ENCODE measurements around the gene KCNIP1.

DNA sequence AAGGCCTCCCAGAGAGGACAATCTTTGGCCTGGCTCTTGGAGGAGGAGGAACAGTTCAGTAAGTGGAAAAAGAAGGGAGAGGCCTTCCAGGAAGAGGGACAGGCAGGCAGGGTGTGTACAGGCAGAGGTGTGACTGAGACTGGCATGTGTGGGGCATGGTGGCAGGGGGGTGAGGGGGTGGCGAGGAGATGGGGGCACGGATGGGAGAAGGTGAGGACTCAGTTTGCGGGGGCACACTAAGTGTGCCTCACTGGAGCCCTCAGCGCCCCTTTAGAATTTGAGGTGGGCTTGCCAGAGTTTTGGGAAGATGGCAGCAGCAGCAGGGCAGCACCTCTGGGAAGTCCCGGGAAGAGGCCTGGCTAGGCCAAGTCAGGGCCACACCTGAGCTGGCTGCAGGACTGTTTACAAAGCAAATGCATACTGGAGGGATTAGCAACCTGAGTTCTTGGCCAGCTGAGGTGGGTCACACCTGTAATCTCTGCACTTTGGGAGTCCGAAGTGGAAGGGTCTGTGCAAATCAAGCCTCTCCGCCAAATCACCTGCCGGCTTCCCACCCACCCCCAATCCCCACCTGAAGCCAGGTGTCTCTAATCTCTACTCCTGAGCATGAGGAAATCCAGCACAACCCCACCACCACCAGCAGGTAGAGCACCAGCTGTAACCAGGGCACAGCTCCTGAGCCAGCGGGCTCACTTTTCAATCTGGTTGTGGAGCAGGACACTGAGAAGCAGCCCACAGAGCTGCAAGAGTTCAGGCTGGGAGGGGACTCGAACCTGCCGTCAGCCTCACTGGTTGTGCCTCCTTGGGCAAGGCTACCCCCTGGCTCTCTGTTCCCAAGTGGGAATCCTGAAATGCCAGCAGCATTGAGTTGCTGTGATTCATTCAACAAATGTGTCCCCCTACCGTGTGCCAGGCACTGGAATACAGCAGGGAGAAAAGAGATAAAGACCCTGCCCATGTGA is 269.5 kb downstream of the KCNIP1 start:
- TF ChIP-seq, protein P1, sequence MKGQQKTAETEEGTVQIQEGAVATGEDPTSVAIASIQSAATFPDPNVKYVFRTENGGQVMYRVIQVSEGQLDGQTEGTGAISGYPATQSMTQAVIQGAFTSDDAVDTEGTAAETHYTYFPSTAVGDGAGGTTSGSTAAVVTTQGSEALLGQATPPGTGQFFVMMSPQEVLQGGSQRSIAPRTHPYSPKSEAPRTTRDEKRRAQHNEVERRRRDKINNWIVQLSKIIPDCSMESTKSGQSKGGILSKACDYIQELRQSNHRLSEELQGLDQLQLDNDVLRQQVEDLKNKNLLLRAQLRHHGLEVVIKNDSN (IDR thresholded peaks at IDR 0.05), result no peak
- TF ChIP-seq TAF1 (IDR thresholded peaks at IDR 0.05; ENCODE audit: low read depth) (no peak), NFIC (IDR thresholded peaks at IDR 0.05) (0 out of 2 replicates have a peak, but pooled peaks have one; percentile 36), CEBPB (IDR thresholded peaks at IDR 0.05) (no peak), CREB1 (IDR thresholded peaks at IDR 0.05; ENCODE audit: low read depth) (no peak), TEAD4 (IDR thresholded peaks at IDR 0.05) (peak; percentile 65)
- TF ChIP-seq, protein P2, sequence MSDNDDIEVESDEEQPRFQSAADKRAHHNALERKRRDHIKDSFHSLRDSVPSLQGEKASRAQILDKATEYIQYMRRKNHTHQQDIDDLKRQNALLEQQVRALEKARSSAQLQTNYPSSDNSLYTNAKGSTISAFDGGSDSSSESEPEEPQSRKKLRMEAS (IDR thresholded peaks at IDR 0.05), result no peak
- TF ChIP-seq, protein P3, sequence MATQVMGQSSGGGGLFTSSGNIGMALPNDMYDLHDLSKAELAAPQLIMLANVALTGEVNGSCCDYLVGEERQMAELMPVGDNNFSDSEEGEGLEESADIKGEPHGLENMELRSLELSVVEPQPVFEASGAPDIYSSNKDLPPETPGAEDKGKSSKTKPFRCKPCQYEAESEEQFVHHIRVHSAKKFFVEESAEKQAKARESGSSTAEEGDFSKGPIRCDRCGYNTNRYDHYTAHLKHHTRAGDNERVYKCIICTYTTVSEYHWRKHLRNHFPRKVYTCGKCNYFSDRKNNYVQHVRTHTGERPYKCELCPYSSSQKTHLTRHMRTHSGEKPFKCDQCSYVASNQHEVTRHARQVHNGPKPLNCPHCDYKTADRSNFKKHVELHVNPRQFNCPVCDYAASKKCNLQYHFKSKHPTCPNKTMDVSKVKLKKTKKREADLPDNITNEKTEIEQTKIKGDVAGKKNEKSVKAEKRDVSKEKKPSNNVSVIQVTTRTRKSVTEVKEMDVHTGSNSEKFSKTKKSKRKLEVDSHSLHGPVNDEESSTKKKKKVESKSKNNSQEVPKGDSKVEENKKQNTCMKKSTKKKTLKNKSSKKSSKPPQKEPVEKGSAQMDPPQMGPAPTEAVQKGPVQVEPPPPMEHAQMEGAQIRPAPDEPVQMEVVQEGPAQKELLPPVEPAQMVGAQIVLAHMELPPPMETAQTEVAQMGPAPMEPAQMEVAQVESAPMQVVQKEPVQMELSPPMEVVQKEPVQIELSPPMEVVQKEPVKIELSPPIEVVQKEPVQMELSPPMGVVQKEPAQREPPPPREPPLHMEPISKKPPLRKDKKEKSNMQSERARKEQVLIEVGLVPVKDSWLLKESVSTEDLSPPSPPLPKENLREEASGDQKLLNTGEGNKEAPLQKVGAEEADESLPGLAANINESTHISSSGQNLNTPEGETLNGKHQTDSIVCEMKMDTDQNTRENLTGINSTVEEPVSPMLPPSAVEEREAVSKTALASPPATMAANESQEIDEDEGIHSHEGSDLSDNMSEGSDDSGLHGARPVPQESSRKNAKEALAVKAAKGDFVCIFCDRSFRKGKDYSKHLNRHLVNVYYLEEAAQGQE (IDR thresholded peaks at IDR 0.05; ENCODE audit: low read depth), result no peak

All from Ishikawa (cell line).